HG02759 (cell line): ENCODE measurements around the gene TIGD3.

ENCODE experiments used
- ATAC-seq: cut with Tn5 transposase; IDR thresholded peaks from one replicate; pipeline ENCODE4 v1.9.1; 2021; ENCODE audit warnings: mild to moderate bottlenecking, moderate library complexity; ENCODE audit not compliant: unreplicated experiment

Gene TIGD3

DNA sequence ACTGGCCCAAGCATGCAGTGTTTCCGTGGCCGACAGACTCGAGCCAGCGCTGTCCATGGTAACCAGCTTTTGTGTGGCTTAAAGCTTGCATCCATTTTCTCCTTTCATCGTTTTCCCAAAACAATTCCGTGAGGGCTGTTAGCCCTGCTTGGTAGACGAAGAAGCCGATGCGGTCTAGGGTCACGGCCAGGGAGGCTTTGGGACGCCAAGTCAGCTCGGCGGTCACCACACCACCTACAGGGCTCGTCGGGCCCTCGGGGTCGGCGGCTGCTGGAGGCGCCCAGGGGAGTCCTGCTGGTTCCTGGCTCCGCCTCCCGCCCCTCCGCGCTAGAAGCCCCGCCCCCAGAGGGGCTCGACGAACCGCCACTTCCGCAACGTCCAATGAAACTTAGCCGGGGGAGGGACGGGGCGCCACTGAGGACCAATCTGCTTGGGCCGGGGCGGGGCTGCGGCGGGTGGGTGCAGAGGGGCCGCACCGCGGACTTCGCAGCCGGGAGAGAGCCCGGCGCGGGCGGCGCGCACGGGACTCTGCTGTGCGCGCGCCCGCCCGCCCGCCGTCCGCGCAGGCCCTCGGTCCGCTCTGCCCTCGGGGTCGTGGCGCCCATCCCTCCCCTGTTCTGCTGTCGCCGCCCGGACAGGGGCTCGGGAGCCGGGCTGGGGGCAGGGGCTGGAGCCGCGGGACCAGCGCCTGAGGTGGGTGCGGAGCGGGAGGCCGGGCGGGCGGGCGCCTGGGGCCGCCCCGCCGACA lies at the start of gene TIGD3:
Gene TIGD3 (plus strand): TSS at position 487 of the 748 bp plus-strand sequence. CDS start 1,058 bp downstream, outside the sequence.
- ATAC-seq = peak; percentile 92

DNA sequence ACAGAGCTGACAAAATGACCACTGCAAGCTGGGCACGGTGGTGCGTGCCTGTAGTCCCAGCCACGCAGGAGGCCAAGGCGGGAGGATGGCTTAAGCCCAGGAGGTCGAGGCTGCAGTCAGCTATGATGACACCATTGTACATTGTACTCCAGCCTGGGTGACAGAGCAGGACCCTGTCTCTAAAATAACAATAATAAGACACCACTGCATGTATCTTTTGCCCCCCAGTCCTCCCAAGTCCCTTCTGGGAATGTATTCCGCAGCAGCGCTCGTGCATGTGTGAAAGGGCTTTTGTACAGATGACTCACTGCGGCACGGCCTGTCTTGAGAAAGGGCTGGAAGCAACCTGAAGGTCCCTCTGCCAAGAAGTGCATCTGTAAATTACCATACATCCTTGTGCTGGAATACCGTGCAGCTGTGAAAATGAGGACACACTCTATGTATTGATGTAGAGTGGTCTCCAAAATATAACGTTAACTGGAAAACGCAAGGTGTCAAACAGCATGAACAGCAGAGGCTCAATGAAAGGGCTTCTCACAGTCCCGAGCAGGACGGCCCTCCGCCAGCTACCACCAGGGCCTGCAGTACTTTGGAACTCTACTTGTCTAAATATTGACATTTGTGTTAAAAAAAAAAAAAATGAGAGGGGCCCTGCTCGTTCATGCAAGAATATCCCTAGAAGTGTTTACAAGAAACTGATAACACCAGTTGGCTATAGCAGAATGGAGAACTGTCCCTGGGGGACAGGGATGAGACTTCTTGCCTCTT lies 48.9 kb upstream of the TIGD3 start:
- no peak for ATAC-seq

DNA sequence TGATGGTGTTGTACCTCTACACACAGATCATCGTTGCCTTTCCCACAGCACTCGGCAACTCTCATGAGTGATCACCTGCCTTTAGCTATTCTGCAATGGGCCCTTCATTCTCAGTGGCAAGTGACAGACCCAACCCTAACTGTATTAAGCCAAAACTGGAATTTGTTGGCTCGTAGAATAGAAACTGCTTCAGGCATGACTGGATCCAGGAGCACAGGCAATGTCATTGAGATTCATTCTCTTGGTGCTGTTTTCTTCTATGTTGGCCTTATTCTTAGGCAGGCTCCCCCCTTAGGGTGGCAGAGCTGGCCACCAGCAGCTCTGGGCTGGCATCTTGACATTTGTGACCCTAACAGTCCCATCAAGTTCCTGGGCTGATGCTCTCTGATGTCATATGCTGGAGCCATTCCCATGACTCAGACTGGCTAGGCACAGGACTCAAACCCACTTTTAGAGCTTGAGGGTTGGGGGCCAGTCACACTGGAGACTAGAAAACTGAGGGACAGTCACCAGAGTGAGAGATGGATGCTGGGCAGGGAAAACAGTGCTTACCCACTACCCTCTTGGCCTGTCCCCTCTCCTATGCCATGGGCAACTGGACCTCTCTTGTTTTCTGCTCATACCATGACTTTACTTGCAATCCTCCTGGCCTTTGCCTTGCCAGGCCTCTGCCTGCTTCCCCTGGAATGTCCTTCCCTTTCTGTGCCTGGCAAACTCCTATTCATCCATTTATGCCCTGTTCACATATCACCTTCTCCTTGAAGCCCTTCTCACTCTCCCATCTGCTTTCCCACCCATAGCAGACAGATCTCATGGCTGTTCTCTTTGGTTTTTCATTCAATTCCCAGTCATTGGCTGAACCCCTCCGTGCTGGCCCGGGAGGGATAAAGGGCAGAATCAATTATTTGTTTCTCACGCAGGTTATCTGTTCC lies 47.0 kb upstream of the TIGD3 start:
- ATAC-seq = no peak

DNA sequence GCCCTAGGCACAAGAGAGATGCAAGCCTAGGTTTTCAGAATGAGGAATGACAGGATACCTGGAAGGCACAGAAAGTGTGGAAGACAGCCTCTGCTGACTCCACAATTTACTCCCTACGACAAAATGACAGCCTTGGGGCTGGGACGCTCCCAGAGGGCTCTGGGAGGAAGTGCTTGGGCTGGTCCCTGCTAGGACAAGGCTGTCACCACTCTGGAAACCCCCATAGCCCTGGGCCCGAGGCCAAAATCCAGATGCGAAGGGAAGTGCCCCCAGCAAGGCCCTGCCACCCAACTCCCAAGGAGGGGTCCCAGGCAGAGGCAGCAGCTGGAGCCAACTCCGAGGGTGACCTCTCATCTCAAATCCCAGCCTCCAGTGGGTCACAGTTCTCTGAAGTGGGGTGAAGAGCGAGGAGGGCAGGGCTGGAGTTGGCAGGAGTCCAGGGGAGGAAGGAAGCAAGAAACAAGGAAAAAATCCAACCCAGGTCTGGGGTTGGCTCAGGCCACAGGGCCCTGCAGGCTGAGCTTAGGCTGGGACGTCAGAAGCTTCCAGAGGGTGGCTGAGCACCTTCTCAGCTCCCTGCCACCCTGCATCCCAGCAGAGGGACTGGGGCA lies 46.2 kb upstream of the TIGD3 start:
- ATAC-seq = no peak

DNA sequence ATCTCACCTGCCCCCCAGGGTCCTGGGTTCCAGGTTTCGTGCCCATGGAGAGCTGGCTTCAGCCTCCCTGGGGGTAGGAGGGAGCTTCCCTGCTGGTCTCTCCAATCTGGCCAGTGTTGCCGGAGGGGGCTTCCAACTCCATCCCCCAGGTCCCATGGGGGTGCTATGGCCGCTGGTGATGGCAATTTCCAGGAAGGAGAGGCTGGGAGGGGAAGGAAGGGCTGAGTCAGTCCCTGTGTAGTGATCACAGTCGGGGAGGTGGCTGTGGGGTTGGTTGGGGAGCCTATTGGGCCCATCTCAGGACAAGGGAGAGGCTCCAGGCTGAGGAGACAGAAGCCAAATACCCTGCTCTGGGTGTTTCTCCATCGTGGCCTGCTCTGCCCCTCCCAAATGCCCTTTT lies 45.5 kb upstream of the TIGD3 start:
- no peak for ATAC-seq

- no peak for ATAC-seq
Observed at GRCh38 chr11:65310215-65310614, 44.3 kb upstream of the TIGD3 start.

DNA sequence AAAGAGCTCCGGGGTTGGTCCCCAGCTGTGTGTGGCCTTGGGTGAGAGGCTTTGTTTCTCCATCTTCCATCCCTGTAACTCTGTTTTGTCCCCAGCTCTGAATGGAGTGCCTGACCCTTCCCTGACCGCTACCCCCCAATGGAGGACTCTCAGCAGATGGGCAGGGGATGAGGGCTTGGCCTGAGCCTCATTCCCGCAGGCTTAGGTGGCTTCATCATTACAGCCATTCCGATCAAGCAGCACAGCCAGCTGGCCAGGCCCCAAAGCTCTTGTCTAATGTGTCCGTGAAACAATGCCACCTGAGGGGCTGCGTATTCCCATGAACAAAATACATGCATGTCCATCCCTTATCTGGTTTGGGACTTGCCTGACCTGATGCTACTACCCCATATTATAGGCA lies 43.8 kb upstream of the TIGD3 start:
- ATAC-seq = no peak

- ATAC-seq = no peak
Observed at GRCh38 chr11:65311170-65311678, 43.3 kb upstream of the TIGD3 start.

GRCh38 chr11:65314501-65315203 lies 39.9 kb upstream of the TIGD3 start, which contains the start of gene CDC42EP2:
TSS of gene CDC42EP2 (plus strand) at chr11:65314866. CDS start at chr11:65320899, 6,033 bp downstream.
- ATAC-seq = peak; percentile 87

DNA sequence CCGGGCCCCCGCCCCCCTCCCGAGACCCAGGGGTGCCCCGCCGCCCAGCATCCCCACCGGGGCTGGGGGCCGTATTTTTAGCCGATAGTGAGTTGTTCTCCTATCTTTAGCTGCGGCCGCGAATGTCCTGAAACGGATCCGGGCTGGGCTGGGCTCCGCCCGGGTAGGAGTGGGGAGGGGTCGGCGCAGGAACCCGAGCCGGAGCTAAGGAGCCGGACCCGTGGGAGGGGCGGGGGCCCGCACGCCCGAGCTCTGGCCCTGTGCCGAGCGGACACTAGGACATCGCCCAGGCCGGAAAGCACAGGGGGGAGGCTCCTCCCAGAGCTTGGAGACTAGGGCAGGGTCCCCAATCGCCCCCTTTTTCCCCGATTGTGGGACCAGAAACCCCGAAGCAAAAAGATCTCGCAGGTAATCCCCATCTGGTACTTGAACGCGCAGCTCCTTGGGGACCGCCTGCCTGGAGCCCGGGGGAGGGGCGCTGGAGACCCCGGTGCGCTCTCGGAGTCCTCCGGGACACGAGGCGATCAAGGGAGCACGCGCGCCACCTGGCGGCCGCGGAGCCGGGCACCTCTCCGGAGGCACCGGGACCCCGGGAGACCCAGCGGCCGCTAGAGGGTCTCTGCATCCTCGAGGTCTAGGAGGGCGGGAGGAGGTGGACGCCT lies 39.2 kb upstream of the TIGD3 start:
- peak; percentile 58 for ATAC-seq

GRCh38 chr11:65315866-65316226 lies 38.7 kb upstream of the TIGD3 start:
- ATAC-seq = no peak

DNA sequence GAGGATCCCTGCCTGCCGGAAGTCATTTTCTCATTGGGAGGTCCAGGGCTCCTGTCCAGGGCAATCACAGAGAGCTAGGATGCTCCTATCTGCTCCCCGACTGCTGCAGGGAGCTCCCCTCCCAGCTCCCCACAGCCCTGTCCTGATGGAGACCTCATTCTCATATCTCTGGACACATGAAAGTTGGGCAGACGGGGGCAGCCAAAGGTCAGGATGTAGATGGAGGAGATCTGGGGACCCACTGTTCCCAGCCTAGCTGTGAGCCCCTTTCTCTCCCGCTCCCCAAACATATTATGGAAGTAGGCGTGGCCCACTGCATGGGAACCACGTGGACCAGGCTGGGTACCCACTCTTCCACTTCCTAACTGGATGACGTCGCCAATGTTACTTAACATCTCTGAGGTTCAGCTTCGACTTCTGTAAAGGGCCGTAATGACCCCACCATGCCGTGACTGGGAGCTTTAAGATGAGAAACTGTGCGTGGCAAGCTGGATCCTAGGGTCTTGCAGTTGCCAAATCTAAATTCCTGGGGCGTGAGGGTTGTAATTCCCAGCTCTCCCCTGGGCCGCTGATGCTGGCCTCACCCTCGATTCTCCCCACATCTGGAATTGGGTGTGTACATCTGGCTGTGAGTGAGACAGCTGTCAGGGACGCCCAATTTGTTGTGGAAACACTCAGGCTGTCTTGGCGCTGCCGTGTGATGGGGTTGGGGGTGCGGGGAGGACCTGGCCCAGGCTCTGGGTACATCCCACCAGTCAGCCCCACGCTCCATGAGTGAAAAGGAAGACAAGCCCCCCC lies 38.1 kb upstream of the TIGD3 start:
- ATAC-seq = no peak

DNA sequence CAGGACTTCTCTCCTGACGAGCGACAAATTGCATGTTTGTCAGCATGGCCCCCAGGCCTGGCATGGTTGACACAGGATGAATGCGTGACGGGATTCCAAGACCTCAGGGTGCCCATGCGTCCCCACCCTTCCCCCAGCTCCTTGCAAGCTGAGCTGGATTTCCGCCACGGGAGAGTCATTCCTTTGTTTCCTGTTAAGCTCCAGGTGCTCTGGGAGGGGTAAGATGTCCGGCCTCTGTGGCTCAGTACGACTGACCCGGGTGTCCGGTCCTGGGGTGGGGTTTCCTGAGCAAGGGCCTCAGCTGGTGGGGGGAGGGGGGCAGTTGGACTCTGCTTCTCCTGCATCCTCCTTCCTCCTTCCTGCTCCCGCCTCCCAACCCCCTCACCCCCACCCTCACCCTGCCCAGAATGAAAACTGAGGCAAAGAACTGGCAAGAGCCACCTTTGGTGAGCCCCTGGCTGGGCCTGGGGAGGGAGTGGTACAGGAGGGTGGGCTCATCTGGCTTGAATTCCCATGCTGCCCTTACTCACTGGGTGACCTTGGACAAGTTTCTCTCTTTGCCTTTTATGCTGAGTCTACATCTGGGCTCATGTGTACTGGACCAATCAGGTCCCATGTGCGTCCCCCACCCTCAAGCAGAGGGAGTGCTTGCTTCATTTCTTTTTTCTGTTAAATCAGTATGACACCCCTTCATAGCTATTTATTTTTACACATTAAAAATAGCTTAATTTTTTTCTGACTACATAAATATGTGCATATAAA lies 37.3 kb upstream of the TIGD3 start:
- ATAC-seq = no peak

DNA sequence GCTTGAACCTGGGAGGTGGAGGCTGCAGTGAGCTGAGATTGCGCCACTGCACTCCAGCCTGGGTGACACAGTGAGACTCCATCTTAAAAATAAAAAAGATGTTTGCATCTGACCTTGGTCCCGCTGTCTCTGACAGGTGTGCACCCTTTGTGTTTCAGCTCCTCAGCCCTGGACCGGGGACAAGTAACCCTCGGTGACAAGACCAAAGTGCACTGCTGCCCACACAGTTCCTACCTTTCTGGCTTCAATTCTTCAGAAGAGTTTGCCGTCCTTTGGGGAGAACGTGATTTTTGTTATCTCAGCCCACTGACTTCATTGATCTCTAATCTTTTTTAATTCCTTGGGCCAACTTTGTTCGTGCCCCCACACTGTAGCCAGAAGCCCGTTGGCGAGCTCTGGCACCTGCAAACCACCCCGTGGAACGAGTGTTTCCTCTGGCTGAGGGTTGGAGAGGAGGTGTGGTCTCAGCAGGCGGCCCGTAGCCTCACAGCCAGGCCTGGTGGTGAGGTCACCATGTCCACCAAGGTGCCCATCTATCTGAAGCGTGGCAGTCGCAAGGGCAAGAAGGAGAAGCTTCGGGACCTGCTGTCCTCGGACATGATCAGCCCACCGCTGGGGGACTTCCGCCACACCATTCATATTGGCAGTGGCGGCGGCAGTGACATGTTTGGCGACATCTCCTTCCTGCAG lies 34.0 kb upstream of the TIGD3 start:
- no peak for ATAC-seq

- no peak for ATAC-seq
Observed at GRCh38 chr11:65321076-65321475, 33.5 kb upstream of the TIGD3 start.

GRCh38 chr11:65321828-65322485 lies 32.6 kb upstream of the TIGD3 start:
- no peak for ATAC-seq

DNA sequence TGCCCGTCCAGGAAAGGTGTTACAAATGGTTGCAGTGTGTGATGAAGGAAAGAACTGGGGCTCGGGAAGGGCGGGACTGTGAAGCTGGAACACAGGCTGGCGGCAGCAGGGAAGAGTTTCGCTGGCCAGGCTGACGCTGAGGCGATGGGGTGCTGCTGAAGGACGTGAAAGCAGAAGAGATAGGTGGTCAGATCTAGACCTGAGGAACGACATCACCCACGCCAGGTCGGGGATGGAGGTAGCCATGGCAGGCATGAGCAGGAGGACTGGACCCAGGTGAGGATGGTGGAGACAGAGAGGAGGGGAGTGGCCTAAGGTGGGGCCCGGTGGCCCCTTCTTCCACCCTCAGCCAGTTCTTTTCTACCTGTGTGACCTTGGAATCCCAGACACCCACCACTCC lies 30.7 kb upstream of the TIGD3 start:
- no peak for ATAC-seq
